Measurements from ENCODE around the gene SCN1A.

GRCh38 chr2:165970663-165971062, 157.2 kb downstream of the SCN1A start:
- TF ChIP-seq ZNF274 (IDR thresholded peaks at IDR 0.05; ENCODE audit: low read depth, low read length) (no peak), YY1 (IDR thresholded peaks at IDR 0.05; ENCODE audit: insufficient read depth, insufficient read length) (no peak), SUZ12 (IDR thresholded peaks at IDR 0.05; ENCODE audit: extremely low read depth, insufficient read depth, insufficient read length) (no peak)

All from NT2/D1 (cell line).